Measurements from ENCODE around the gene AHCYL2.
"Not testable (repeated sequence)": the region's sequence is repeated elsewhere in the genome, so short reads cannot be mapped to it uniquely, and the experiment has no call there.

Gene AHCYL2

GRCh38 chr7:129433847-129434674, 209.2 kb downstream of the AHCYL2 start, which contains the start of gene STRIP2:
STRIP2 (plus strand) TSS chr7:129434432; CDS start chr7:129434473, 41 bp downstream.
- peak; percentile 95 for DNase-seq

GRCh38 chr7:129434675-129435318, 210.0 kb downstream of the AHCYL2 start:
- no peak for DNase-seq

- no peak for DNase-seq
Observed at GRCh38 chr7:129435414-129435829, 210.6 kb downstream of the AHCYL2 start.

GRCh38 chr7:129436335-129436923, 211.6 kb downstream of the AHCYL2 start:
- DNase-seq = peak; percentile 6

- peak; percentile 15 for DNase-seq
Observed at GRCh38 chr7:129437190-129437589, 212.4 kb downstream of the AHCYL2 start.

GRCh38 chr7:129438281-129438838, 213.5 kb downstream of the AHCYL2 start:
- DNase-seq = no peak

GRCh38 chr7:129438839-129439651, 214.2 kb downstream of the AHCYL2 start:
- peak; percentile 83 for DNase-seq

GRCh38 chr7:129439963-129440625, 215.3 kb downstream of the AHCYL2 start:
- no peak for DNase-seq

GRCh38 chr7:129443612-129444011, 218.8 kb downstream of the AHCYL2 start:
- DNase-seq = no peak

GRCh38 chr7:129444776-129445175, 219.9 kb downstream of the AHCYL2 start:
- DNase-seq = not testable (repeated sequence)

- not testable (repeated sequence) for DNase-seq
Observed at GRCh38 chr7:129446925-129447324, 222.1 kb downstream of the AHCYL2 start.

GRCh38 chr7:129447445-129447844, 222.6 kb downstream of the AHCYL2 start:
- DNase-seq = not testable (repeated sequence)

GRCh38 chr7:129448608-129449007, 223.8 kb downstream of the AHCYL2 start:
- DNase-seq = not testable (repeated sequence)

GRCh38 chr7:129450295-129450694, 225.5 kb downstream of the AHCYL2 start:
- DNase-seq = no peak

- DNase-seq = no peak
Observed at GRCh38 chr7:129452589-129453231, 227.9 kb downstream of the AHCYL2 start.

- DNase-seq = no peak
Observed at GRCh38 chr7:129453510-129454248, 228.8 kb downstream of the AHCYL2 start.

GRCh38 chr7:129454249-129454551, 229.4 kb downstream of the AHCYL2 start:
- DNase-seq = no peak

GRCh38 chr7:129456421-129456820, 231.6 kb downstream of the AHCYL2 start:
- no peak for DNase-seq

GRCh38 chr7:129457101-129457500, 232.3 kb downstream of the AHCYL2 start:
- no peak for DNase-seq

- no peak for DNase-seq
Observed at GRCh38 chr7:129458171-129458570, 233.3 kb downstream of the AHCYL2 start.

GRCh38 chr7:129461809-129462208, 237.0 kb downstream of the AHCYL2 start:
- no peak for DNase-seq
